Prostate gland (tissue), 2 donors: ENCODE measurements around the gene MVP.

ENCODE experiments used
- POLR2AphosphoS5 ChIP-seq: sonication (generic); formaldehyde crosslinking; IDR thresholded peaks from one replicate; pipeline ENCODE4 v1.6.1; 2017; ENCODE audit warnings: antibody characterized with exemption
- TF ChIP-seq, protein P1 (sequence below), 4 experiments: fragments of 200-600 bp in 2 of 4; fragments of 450-650 bp in 2 of 4; sonication (generic) in 2 of 4; IDR thresholded peaks; 1 replicate in 3 of 4; 2 replicates in 1 of 4; pipeline ENCODE4 v1.5.1; 2016 to 2019; ENCODE audit warnings: antibody characterized with exemption in 4 of 4, mild to moderate bottlenecking in 2 of 4, moderate library complexity in 2 of 4

DNA sequence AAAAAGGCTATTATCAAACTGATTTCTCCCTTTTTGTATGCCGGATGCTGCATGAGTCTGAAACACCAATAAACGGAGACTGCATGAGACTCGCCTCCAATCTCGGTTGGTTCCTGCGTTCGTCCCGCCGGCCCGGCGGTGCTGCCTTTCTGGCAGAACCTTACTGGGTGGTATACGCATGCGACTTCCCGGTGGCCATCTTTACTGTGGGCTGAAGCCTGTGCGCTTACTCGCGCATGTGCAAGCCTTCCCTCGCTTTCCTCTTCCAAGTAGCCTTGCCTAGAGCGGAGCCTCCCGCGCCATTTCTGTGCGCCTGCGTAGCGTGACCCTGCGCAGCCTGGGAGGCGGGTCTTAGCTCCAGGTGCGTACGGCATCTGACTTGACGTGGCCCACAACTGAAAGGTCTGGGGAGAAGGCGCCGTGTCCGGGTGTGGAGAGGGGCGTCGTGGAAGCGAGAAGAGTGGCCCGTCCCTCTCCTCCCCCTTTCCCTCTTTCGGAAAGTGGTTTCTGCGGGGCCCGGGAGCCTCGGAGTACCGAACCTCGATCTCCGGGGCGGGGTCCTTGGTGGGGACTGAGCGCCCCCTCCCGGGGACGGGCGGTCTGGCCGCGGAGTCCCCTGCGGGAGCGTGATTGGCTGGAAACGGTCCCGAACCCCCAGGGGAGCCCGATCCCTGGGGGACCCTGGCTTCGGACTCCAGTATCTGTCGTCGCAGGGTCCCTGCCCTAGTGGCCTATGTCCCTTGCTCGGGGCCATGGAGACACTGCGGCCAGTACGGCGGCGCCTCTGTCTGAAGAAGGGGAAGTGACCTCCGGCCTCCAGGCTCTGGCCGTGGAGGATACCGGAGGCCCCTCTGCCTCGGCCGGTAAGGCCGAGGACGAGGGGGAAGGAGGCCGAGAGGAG, 4.2 kb upstream of the MVP start, which contains the start of gene PAGR1:
- TF ChIP-seq, protein P1, sequence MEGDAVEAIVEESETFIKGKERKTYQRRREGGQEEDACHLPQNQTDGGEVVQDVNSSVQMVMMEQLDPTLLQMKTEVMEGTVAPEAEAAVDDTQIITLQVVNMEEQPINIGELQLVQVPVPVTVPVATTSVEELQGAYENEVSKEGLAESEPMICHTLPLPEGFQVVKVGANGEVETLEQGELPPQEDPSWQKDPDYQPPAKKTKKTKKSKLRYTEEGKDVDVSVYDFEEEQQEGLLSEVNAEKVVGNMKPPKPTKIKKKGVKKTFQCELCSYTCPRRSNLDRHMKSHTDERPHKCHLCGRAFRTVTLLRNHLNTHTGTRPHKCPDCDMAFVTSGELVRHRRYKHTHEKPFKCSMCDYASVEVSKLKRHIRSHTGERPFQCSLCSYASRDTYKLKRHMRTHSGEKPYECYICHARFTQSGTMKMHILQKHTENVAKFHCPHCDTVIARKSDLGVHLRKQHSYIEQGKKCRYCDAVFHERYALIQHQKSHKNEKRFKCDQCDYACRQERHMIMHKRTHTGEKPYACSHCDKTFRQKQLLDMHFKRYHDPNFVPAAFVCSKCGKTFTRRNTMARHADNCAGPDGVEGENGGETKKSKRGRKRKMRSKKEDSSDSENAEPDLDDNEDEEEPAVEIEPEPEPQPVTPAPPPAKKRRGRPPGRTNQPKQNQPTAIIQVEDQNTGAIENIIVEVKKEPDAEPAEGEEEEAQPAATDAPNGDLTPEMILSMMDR (IDR thresholded peaks at IDR 0.05) = peak; percentile 89 to 95 (median 94)
- peak; percentile 98 for TF ChIP-seq POLR2AphosphoS5
